HL-60/S4 treated with phorbol 12-myristate 13-acetate at 8.2 ng/mL for 4 days and 3 days (cell line): Measurements from ENCODE around the gene POLA1.

Source experiments
- in situ Hi-C: fragments of 300-500 bp; cut with MboI; formaldehyde crosslinking; loops from 2 replicates; pipeline ENCODE4 v1.15.0; 2022; ENCODE audit warnings: low sequenced_read_pairs

POLA1 gene

GRCh38 chrX:25020905-25021449 is 327.3 kb downstream of the POLA1 start:
- in situ Hi-C loops = no loop called here

DNA sequence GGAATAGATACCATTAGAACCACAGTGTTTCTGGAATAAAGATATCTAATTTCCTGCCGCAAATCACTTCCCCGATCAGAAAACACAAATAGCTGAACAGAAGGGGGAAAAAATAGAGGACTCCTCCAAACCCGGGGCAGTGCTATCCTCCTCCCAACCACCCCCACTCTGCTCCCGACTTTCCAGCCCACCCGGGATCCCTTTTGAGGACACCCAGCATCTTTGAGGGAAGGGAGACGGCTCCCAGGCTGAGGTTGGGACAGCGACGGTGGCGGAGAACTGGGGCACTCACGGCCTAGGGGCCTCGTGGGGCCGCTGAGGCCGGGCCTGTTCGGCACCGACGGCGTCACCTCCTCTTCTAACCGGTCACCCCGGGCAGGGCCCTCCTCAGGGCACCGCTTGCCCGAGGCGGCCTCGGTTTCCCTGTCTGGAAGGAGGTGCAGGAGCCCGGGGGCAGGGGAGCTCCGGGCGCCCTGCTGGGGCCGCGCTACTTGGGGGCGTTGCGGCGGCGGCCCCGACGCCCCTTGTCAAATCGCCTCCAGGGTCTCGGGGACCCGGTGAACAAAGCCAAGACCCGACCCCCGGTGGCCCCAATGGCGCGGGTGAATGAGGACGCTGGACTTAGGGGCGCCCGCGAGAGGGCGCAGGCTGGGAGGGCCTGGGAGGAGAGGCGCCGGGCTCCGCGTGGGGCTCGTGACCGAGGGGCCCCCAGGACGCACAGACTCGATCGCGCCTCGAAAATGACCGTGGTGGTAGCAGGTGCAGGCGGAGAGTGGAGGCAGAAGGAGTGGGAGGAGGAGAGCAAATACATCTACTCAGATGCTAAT is 329.0 kb downstream of the POLA1 start:
- in situ Hi-C loops = no loop called here

- in situ Hi-C loops = no loop called here
Observed at GRCh38 chrX:25023908-25024307, 330.2 kb downstream of the POLA1 start.

GRCh38 chrX:25025615-25026014 is 331.9 kb downstream of the POLA1 start:
- in situ Hi-C loops = no loop called here

GRCh38 chrX:25026576-25026975 is 332.9 kb downstream of the POLA1 start:
- in situ Hi-C loops = no loop called here

- in situ Hi-C loops = no loop called here
Observed at GRCh38 chrX:25028726-25029125, 335.0 kb downstream of the POLA1 start.

DNA sequence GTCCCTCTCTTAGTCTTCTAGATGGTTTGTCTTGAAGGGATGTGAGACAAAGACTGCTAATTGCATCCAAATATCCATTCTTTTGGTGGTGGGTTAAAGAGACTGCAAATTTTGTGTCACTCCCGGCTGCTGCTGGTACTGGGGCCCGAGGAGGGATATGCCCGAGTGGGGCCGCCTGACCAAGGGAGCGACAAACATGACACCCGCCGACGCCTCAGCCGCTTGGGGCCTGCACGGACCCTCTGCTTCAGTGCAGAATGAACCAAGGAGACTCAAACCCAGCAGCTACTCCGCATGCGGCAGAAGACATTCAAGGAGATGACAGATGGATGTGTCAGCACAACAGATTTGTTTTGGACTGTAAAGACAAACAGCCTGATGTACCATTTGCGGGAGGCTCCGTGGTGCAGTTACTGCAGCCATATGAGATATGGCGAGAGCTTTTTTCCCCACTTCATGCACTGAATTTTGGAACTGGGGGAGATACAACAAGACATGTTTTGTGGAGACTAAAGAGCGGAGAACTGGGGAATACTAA is 335.6 kb downstream of the POLA1 start:
- in situ Hi-C loops = no loop called here

DNA sequence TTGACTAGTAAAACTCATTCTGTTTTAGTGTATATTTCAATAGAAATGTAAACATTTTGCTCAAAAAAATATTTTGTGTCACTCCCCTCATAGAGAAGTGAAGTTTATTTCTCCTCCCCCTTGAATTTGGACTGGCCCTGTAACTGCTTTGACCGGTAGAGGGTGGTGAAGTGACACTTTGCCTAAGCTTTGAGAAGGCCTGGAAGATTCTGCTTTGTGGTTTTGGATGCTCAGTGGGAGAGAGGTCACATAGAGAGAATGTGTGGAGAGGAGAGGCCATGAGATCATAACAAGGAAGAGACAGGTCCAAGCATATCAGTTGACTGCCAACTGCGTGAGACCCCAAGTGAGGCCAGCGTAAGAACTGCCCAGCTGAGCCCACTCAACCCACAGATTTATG is 341.2 kb downstream of the POLA1 start:
- in situ Hi-C loops = no loop called here

GRCh38 chrX:25039036-25039435 is 345.3 kb downstream of the POLA1 start:
- in situ Hi-C loops = no loop called here

DNA sequence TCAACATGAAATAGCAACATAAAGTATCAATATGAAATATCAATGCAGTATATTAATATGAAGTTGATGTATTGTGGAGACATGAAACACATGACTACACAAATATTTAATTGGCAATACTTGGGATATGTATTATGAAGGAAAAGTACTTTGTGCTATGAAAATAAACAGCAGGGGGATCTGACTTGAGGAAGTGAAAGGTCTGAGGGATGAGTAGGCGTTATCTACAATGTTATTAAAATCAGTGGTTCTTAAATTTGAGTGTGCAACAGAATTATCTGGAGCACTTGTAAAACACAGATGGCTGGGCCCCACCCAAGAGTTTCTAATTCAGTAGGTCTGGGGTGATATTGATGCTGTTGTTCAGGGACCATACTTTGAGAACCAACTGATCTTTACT is 349.5 kb downstream of the POLA1 start:
- in situ Hi-C loops = no loop called here
